DND-41 (cell line): Measurements from ENCODE around the gene RAB7B.
A peak's percentile ranks its signal among the peaks of the same experiment; 100 is the strongest.

Experiments
- ATAC-seq: fragments of 200-7000 bp; cut with Tn5 transposase; 3 replicates; pipeline ENCODE4 v1.9.1; 2021; ENCODE audit warnings: low read depth; ENCODE audit not compliant: insufficient read depth
- DNase-seq: peaks from one replicate; pipeline ENCODE4 v3.0.0-alpha.2; 2020
- H2AFZ ChIP-seq: 2 replicates; pipeline ENCODE4 v1.6.0; 2012; ENCODE audit warnings: low read depth, low read length
- H3K27ac ChIP-seq: 2 replicates; pipeline ENCODE4 v1.5.1; 2012; ENCODE audit warnings: low read length, inconsistent platforms
- H3K27me3 ChIP-seq: fragments of 200-600 bp; sonication (generic); 2 replicates; pipeline ENCODE4 v1.6.0; 2012; ENCODE audit warnings: low read length, mild to moderate bottlenecking, inconsistent platforms; ENCODE audit not compliant: insufficient read depth, poor library complexity
- H3K36me3 ChIP-seq: 2 replicates; pipeline ENCODE4 v1.5.1; 2012; ENCODE audit warnings: low read length, inconsistent platforms; ENCODE audit not compliant: insufficient read depth
- H3K4me1 ChIP-seq: 2 replicates; pipeline ENCODE4 v1.5.1; 2012; ENCODE audit warnings: mild to moderate bottlenecking, low read length; ENCODE audit not compliant: insufficient read depth
- H3K4me2 ChIP-seq: 2 replicates; pipeline ENCODE4 v1.6.0; 2012; ENCODE audit warnings: mild to moderate bottlenecking, moderate library complexity, low read length, inconsistent platforms; ENCODE audit not compliant: insufficient read depth
- H3K4me3 ChIP-seq, 2 experiments: fragments of 200-600 bp in 1 of 2; shearing (Covaris generic) in 1 of 2; 2 replicates each; pipeline ENCODE4 v1.5.1; 2012 to 2016; ENCODE audit warnings: inconsistent platforms in 2 of 2, low read length in 2 of 2, mild to moderate bottlenecking in 2 of 2, low read depth in 1 of 2, moderate library complexity in 1 of 2
- H3K79me2 ChIP-seq: 2 replicates; pipeline ENCODE4 v1.6.0; 2012; ENCODE audit warnings: low read length, inconsistent platforms; ENCODE audit not compliant: insufficient read depth
- H3K9ac ChIP-seq: 2 replicates; pipeline ENCODE4 v1.6.0; 2012; ENCODE audit warnings: low read depth, mild to moderate bottlenecking, inconsistent platforms, low read length, moderate library complexity
- H3K9me3 ChIP-seq: 2 replicates; pipeline ENCODE4 v1.5.1; 2012; ENCODE audit warnings: low read length, moderate library complexity, mild to moderate bottlenecking, inconsistent platforms; ENCODE audit not compliant: insufficient read depth, severe bottlenecking
- H4K20me1 ChIP-seq: 2 replicates; pipeline ENCODE4 v1.6.0; 2012; ENCODE audit warnings: low read length; ENCODE audit not compliant: insufficient read depth
- CTCF ChIP-seq: IDR thresholded peaks from 2 replicates; pipeline ENCODE4 v1.5.1; 2012; ENCODE audit warnings: borderline replicate concordance, low read length, moderate library complexity, mild to moderate bottlenecking; ENCODE audit not compliant: poor library complexity, severe bottlenecking; ENCODE audit errors: extremely low read depth
- EZH2 ChIP-seq: IDR thresholded peaks from 3 replicates; pipeline ENCODE4 v1.6.1; 2012; ENCODE audit warnings: borderline replicate concordance, low read depth, mild to moderate bottlenecking, moderate library complexity, low read length, inconsistent platforms; ENCODE audit not compliant: severe bottlenecking

RAB7B gene

GRCh38 chr1:206035027-206035426, 31.8 kb upstream of the RAB7B start:
- DNase-seq, result peak; percentile 18
- Histone ChIP-seq H3K27me3 (peaks cover 53% of the 10 kb centered on the region), H3K9me3 (no peaks in the 10 kb centered on the region), H3K36me3 (no peaks in the 10 kb centered on the region), H2AFZ (no peak overlapping the region), H3K4me1 (no peaks in the 10 kb centered on the region), H3K79me2 (no peaks in the 10 kb centered on the region), H3K4me2 (no peak overlapping the region), H3K9ac (no peak overlapping the region), H3K27ac (no peak overlapping the region), H4K20me1 (no peaks in the 10 kb centered on the region), H3K4me3 (no peak overlapping the region)
- peak; percentile 60; the same call in 2 of the 3 replicates for ATAC-seq
- TF ChIP-seq CTCF (no peak), EZH2 (no peak)

- H3K4me2 ChIP-seq, result no peak overlapping the region
- no peaks in the 10 kb centered on the region for H3K9me3 ChIP-seq
- peaks cover 60% of the 10 kb centered on the region for H3K27me3 ChIP-seq
- no peak for TF ChIP-seq EZH2
- TF ChIP-seq CTCF, result no peak
- H3K9ac ChIP-seq, result no peak overlapping the region
- no peak for DNase-seq
- no peaks in the 10 kb centered on the region for H4K20me1 ChIP-seq
- no peaks in the 10 kb centered on the region for H3K36me3 ChIP-seq
- no peaks in the 10 kb centered on the region for H3K79me2 ChIP-seq
- H3K4me3 ChIP-seq, result no peak overlapping the region
- no peak overlapping the region for H3K27ac ChIP-seq
- H3K4me1 ChIP-seq, result no peaks in the 10 kb centered on the region
- no peak overlapping the region for H2AFZ ChIP-seq
- ATAC-seq, result no peak
Observed at GRCh38 chr1:206032380-206033140, 29.4 kb upstream of the RAB7B start.

GRCh38 chr1:206030714-206031113, 27.5 kb upstream of the RAB7B start:
- no peaks in the 10 kb centered on the region for H4K20me1 ChIP-seq
- H3K79me2 ChIP-seq, result no peaks in the 10 kb centered on the region
- peaks cover 50% of the 10 kb centered on the region for H3K27me3 ChIP-seq
- no peak overlapping the region for H3K27ac ChIP-seq
- H3K4me3 ChIP-seq, result no peak overlapping the region
- no peaks in the 10 kb centered on the region for H3K9me3 ChIP-seq
- TF ChIP-seq EZH2 (no peak), CTCF (peak; percentile 88)
- DNase-seq (peak; percentile 64), ATAC-seq (peak; percentile 93)
- H3K4me2 ChIP-seq, result no peak overlapping the region
- H3K9ac ChIP-seq, result no peak overlapping the region
- H3K36me3 ChIP-seq, result no peaks in the 10 kb centered on the region
- H3K4me1 ChIP-seq, result no peaks in the 10 kb centered on the region
- no peak overlapping the region for H2AFZ ChIP-seq
